Sigmoid colon (tissue), 4 donors: ENCODE data around the gene PTPA.

ENCODE experiments used
- CTCF ChIP-seq, 4 experiments: fragments of 450-650 bp in 3 of 4; fragments of 200-600 bp in 1 of 4; IDR thresholded peaks; one replicate each; pipeline ENCODE4 v1.5.1; 2016 to 2019; ENCODE audit warnings: antibody characterized with exemption in 4 of 4, mild to moderate bottlenecking in 3 of 4, moderate library complexity in 2 of 4
- POLR2AphosphoS5 ChIP-seq, 4 donors: sonication (generic); formaldehyde crosslinking; IDR thresholded peaks; one replicate each; pipeline ENCODE4 v1.6.1; 2017; ENCODE audit warnings: antibody characterized with exemption in 4 of 4

GRCh38 chr9:129101279-129101678 is 9.9 kb upstream of the PTPA start:
- TF ChIP-seq CTCF (IDR thresholded peaks at IDR 0.05) (no peak), POLR2AphosphoS5 (IDR thresholded peaks at IDR 0.05) (no peak)
